ENCODE results near the gene C2orf72.

Gene C2orf72

DNA sequence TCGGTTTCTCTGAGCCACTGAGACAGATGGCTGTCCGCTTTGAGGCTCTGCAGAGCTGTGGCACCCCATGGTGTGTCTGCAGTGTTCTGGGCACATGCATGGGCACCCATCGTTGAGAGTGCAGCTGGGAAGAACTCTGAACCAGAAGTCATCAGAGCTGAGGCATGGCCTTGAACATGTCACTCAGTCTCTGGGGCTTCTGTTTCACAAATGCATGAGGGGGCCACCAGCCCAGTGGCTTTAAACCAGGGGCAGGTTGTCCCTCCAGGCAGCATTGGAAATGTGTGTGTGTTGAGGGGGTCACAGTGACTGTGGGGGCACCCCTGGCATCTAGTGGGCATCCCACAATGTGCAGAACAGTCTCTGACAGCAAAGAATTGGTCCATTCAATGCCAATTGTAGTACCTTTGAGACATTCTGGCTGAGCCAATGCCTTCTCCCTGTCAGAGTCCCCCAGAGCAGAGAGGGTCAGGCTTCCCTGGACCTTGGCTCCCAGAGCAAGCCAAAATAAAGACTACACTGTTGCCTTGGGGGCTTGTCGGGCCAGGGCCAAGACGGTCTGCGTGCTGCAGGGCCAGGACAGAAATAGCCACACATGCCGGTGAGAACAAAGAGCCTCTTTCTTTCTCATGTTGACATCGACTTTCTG, 10.1 kb downstream of the C2orf72 start:
- intact Hi-C loops (cut with DNase I; ENCODE audit: low total_unique reads): no loop called here
- Histone ChIP-seq H3K9me3 (no peaks in the 10 kb centered on the region), H3K27ac (no peak overlapping the region), H3K27me3 (peaks cover 0 to 22% of the 10 kb centered on the region in 2 donors), H3K36me3 (no peaks in the 10 kb centered on the region), H3K4me1 (peaks cover 0 to 13% (median 4%) of the 10 kb centered on the region in 4 donors), H3K4me3 (no peak overlapping the region)
- DNase-seq: no peak
- no peak for TF ChIP-seq CTCF (IDR thresholded peaks at IDR 0.05)

DNA sequence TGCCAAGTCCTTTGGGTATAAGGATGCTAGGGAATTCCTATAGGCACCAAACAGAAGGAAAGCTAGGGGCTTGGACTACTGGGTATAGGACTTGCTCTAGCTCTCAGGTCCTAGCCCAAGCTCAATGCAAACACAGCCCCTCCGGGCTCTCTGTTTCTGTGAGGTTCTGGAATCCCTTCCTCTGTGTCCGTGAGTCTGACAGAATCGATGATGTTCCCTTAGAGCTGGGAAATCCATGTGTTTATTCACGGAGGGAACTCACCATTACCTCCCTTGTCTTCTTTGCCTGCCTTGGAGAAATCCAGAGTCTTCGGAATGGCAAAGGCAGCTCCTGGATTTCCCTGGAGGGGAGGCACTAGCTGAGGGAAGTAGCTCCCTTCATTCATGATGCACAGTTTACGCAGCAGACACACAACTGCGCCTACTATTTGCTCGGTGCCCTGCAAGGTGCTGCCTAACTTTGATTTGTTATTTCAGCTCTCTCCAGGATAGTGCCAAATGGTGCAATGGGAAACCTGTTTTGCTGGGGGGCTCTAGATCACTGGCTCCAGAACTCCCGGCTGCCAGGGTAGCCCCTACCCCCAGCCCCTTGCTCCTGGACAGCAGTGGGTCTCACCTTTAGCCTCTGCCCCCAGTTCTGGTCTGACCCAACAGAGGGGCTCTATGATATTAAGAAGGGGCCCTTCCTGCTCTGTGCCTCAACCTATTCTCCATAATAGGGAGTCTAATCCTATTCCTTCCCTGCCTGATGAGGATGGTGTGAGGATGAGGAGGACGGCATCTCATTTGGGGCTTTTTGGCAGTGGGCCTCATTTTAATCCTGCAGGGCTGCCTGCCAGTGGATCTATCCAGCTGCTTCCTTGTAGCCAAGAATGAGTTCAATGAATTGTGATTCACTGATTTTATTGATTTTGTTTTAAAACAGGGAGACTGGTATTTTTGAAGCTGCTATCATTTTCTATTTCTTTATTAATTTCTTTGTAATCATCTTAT, 10.9 kb downstream of the C2orf72 start:
- no peak overlapping the region for H3K27ac ChIP-seq
- no peaks in the 10 kb centered on the region for H3K36me3 ChIP-seq
- no peak for TF ChIP-seq CTCF (IDR thresholded peaks at IDR 0.05)
- no peak for DNase-seq
- no peak overlapping the region for H3K4me3 ChIP-seq
- H3K27me3 ChIP-seq: peaks cover 0 to 20% of the 10 kb centered on the region in 2 donors
- H3K4me1 ChIP-seq: peaks cover 0 to 16% (median 7%) of the 10 kb centered on the region in 4 donors
- H3K9me3 ChIP-seq: no peaks in the 10 kb centered on the region
- intact Hi-C loops (cut with DNase I; ENCODE audit: low total_unique reads): no loop called here

GRCh38 chr2:231049286-231050017, 12.1 kb downstream of the C2orf72 start:
- H3K9me3 ChIP-seq: no peaks in the 10 kb centered on the region
- H3K4me3 ChIP-seq: no peak overlapping the region
- intact Hi-C loops (cut with DNase I; ENCODE audit: low total_unique reads): no loop called here
- no peak for DNase-seq
- H3K36me3 ChIP-seq: no peaks in the 10 kb centered on the region
- no peak overlapping the region for H3K27ac ChIP-seq
- TF ChIP-seq CTCF (IDR thresholded peaks at IDR 0.05): no peak
- peaks cover 0 to 20% of the 10 kb centered on the region in 2 donors for H3K27me3 ChIP-seq
- H3K4me1 ChIP-seq: peaks cover 0 to 16% (median 8%) of the 10 kb centered on the region in 4 donors

GRCh38 chr2:231050018-231050901, 12.9 kb downstream of the C2orf72 start:
- DNase-seq: no peak
- Histone ChIP-seq H3K36me3 (no peaks in the 10 kb centered on the region), H3K9me3 (no peaks in the 10 kb centered on the region), H3K4me3 (no peak overlapping the region), H3K27me3 (peaks cover 0 to 20% of the 10 kb centered on the region in 2 donors), H3K27ac (no peak overlapping the region), H3K4me1 (peaks cover 0 to 16% (median 8%) of the 10 kb centered on the region in 4 donors)
- intact Hi-C loops (cut with DNase I; ENCODE audit: low total_unique reads): no loop called here
- TF ChIP-seq CTCF (IDR thresholded peaks at IDR 0.05): no peak

GRCh38 chr2:231051116-231051515, 13.8 kb downstream of the C2orf72 start:
- intact Hi-C loops (cut with DNase I; ENCODE audit: low total_unique reads): no loop called here
- H3K4me3 ChIP-seq: no peak overlapping the region
- no peaks in the 10 kb centered on the region for H3K36me3 ChIP-seq
- H3K27ac ChIP-seq: no peak overlapping the region
- peaks cover 0 to 20% of the 10 kb centered on the region in 2 donors for H3K27me3 ChIP-seq
- peaks cover 0 to 16% (median 8%) of the 10 kb centered on the region in 4 donors for H3K4me1 ChIP-seq
- no peak for TF ChIP-seq CTCF (IDR thresholded peaks at IDR 0.05)
- H3K9me3 ChIP-seq: no peaks in the 10 kb centered on the region
- DNase-seq: no peak
